Esophagus squamous epithelium (tissue), 4 donors: ENCODE measurements around the gene CACFD1.
"Not testable (repeated sequence)": the region's sequence is repeated elsewhere in the genome, so short reads cannot be mapped to it uniquely, and the experiment has no call there.

Source experiments
- POLR2A ChIP-seq, 4 donors: fragments of 450-650 bp; IDR thresholded peaks; one replicate each; pipeline ENCODE4 v1.6.1; 2017; ENCODE audit warnings: antibody characterized with exemption in 4 of 4, mild to moderate bottlenecking in 4 of 4, moderate library complexity in 3 of 4
- TF ChIP-seq, protein P1 (sequence below), 6 experiments: fragments of 450-650 bp in 4 of 6; fragments of 200-600 bp in 2 of 6; sonication (generic) in 2 of 6; IDR thresholded peaks; one replicate each; pipeline ENCODE4 v1.5.1; 2016 to 2019; ENCODE audit warnings: antibody characterized with exemption in 6 of 6, mild to moderate bottlenecking in 4 of 6, moderate library complexity in 4 of 6

GRCh38 chr9:133451865-133452264, 7.9 kb upstream of the CACFD1 start:
- TF ChIP-seq, protein P1, sequence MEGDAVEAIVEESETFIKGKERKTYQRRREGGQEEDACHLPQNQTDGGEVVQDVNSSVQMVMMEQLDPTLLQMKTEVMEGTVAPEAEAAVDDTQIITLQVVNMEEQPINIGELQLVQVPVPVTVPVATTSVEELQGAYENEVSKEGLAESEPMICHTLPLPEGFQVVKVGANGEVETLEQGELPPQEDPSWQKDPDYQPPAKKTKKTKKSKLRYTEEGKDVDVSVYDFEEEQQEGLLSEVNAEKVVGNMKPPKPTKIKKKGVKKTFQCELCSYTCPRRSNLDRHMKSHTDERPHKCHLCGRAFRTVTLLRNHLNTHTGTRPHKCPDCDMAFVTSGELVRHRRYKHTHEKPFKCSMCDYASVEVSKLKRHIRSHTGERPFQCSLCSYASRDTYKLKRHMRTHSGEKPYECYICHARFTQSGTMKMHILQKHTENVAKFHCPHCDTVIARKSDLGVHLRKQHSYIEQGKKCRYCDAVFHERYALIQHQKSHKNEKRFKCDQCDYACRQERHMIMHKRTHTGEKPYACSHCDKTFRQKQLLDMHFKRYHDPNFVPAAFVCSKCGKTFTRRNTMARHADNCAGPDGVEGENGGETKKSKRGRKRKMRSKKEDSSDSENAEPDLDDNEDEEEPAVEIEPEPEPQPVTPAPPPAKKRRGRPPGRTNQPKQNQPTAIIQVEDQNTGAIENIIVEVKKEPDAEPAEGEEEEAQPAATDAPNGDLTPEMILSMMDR (IDR thresholded peaks at IDR 0.05), result not testable (repeated sequence)
- TF ChIP-seq POLR2A (IDR thresholded peaks at IDR 0.05), result not testable (repeated sequence)
